Lower lobe of right lung (tissue), 2 donors: Measurements from ENCODE around the gene LAMA5. TPM values are rescaled to one million over a fixed set of nuclear protein-coding genes. Genes with fewer than 3 reads are reported as not detected.

ENCODE experiments used
- ATAC-seq, 2 donors: fragments of 200-7000 bp; cut with Tn5 transposase; one replicate each; pipeline ENCODE4 v1.9.1; 2020 to 2022; ENCODE audit warnings: mild to moderate bottlenecking in 2 of 2, moderate library complexity in 2 of 2
- DNase-seq: peaks from one replicate; pipeline ENCODE4 v3.0.0-alpha.2; 2020
- H3K27ac ChIP-seq: fragments of 200-600 bp; one replicate; pipeline ENCODE4 v1.8.0; 2022
- H3K27me3 ChIP-seq: fragments of 200-600 bp; one replicate; pipeline ENCODE4 v1.8.0; 2022; ENCODE audit warnings: low read depth
- H3K36me3 ChIP-seq: fragments of 200-600 bp; one replicate; pipeline ENCODE4 v1.8.0; 2022; ENCODE audit warnings: mild to moderate bottlenecking
- H3K4me1 ChIP-seq: fragments of 200-600 bp; one replicate; pipeline ENCODE4 v1.8.0; 2022
- H3K4me3 ChIP-seq: fragments of 200-600 bp; one replicate; pipeline ENCODE4 v1.8.0; 2022; ENCODE audit warnings: mild to moderate bottlenecking
- H3K9me3 ChIP-seq: fragments of 200-600 bp; one replicate; pipeline ENCODE4 v1.8.0; 2022
- intact Hi-C: fragments of 100-400 bp; cut with DNase I; formaldehyde crosslinking; loops from one replicate; pipeline ENCODE4 v1.11.0; 2022
- total RNA-seq: library from RNA; stranded (reverse); fragmentation: NEBNext Ultra II Directional; extraction: Animal tissue kit (Norgen Biotek cat#: 25700); gene quantifications from one replicate; pipeline ENCODE4 v1.2.1, GENCODE V29; 2021
- TF ChIP-seq, protein P1 (sequence below): fragments of 200-600 bp; IDR thresholded peaks from one replicate; pipeline ENCODE4 v1.8.0; 2022; ENCODE audit warnings: antibody characterized with exemption, mild to moderate bottlenecking
- donor health status: DM: no; HTN: yes; CAD: no; lungs with severe emphysema.

Gene LAMA5
- total RNA-seq, 1 donor from 2014 or later, result 282 TPM

DNA sequence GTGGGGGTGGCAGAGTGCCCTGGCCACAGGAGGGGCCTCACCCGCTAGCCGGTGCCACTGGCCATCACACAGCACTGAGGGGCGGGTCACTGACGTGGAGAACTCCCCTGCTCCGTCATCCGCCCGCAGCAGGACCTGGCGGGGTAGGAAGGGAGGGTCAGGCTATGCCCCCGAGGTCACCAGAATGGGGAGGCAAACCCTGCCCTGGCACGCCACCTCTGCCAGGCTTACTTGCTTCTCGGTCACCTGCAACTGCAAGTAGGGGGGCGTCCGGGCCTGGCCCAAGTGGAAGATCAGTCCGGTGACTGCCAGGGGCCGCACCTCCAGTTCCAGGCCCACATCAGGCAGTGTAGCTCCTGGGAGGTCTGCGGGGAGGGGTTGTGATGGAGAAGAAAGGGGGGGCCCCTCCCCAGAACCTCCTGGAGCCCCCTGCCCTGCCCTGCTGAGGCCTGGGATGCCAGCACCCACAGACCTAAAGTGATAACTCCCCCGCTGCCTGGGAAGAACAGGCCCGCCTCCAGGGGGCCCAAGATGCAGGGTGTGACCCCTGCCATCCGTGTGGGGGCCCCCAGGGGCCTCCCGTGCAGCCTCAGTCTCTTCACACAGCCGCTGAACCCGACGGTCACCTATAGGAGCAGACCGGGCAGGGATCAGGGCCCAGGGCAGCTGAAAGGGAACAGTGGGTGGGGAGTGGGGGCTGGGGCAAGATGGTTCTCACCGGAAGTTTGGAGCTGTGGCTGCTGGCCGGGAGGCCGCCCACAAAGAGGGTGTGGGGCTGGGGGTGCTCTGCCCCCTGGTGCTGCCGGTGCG lies 57.0 kb downstream of the LAMA5 start:
- intact Hi-C loops, result loop anchor here (10.0 kb wide), 1 partner anchor 75 kb away; the partner anchor contains the start of gene RPS21
- H3K36me3 ChIP-seq, result peaks cover 92% of the 10 kb centered on the region

DNA sequence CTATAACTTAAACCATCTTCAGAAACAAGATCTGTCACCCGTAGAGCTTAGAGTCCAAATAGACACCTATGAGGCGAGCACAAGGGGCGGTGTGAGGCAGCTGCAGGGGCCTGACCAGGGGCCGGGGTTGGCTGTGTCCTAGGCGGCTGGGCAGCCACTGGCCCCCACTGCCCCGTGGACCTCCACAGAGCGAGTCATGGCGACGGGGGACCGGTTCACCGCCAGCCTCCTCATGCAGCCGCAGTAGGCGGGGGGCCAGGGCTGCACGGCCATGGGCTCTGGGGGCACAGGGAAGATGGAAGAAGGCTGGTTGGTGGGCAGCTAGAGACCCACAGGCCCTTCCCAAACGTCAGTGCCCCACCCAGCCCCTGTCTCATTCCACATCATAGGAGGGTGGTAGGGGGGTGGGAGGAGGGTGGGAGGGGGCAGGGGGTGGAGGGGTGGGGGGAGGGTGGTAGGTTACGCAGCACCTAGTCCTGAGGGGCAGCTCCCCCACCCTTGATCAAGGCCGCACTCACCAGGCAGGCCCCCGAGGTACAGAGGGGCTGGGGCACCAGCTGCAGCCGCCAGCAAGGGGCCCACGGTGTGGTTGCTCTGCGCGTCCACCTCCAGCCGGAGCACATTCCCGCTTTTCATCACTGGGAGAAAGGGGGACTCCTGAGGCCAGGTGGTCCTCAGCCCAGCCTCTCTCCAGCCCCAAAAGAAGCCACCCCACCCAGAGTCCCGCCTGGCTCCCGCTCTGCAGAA lies 57.7 kb downstream of the LAMA5 start:
- Histone ChIP-seq H3K4me1 (peaks cover 16% of the 10 kb centered on the region), H3K27ac (no peak overlapping the region), H3K36me3 (peaks cover 92% of the 10 kb centered on the region), H3K9me3 (no peaks in the 10 kb centered on the region), H3K4me3 (no peak overlapping the region), H3K27me3 (no peaks in the 10 kb centered on the region)
- TF ChIP-seq, protein P1, sequence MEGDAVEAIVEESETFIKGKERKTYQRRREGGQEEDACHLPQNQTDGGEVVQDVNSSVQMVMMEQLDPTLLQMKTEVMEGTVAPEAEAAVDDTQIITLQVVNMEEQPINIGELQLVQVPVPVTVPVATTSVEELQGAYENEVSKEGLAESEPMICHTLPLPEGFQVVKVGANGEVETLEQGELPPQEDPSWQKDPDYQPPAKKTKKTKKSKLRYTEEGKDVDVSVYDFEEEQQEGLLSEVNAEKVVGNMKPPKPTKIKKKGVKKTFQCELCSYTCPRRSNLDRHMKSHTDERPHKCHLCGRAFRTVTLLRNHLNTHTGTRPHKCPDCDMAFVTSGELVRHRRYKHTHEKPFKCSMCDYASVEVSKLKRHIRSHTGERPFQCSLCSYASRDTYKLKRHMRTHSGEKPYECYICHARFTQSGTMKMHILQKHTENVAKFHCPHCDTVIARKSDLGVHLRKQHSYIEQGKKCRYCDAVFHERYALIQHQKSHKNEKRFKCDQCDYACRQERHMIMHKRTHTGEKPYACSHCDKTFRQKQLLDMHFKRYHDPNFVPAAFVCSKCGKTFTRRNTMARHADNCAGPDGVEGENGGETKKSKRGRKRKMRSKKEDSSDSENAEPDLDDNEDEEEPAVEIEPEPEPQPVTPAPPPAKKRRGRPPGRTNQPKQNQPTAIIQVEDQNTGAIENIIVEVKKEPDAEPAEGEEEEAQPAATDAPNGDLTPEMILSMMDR, result no peak
- DNase-seq, result no peak
- intact Hi-C loops, result loop anchor here (10.0 kb wide), 1 partner anchor 75 kb away; the partner anchor contains the start of gene RPS21
- ATAC-seq, result no peak

More for the DNA sequence above, 57.0 kb downstream of the LAMA5 start:
- H3K9me3 ChIP-seq, result no peaks in the 10 kb centered on the region
- ATAC-seq (no peak), DNase-seq (no peak)
- no peaks in the 10 kb centered on the region for H3K27me3 ChIP-seq
- H3K4me1 ChIP-seq, result peaks cover 8% of the 10 kb centered on the region
- H3K27ac ChIP-seq, result no peak overlapping the region
- no peak overlapping the region for H3K4me3 ChIP-seq
- TF ChIP-seq, protein P1, result no peak

DNA sequence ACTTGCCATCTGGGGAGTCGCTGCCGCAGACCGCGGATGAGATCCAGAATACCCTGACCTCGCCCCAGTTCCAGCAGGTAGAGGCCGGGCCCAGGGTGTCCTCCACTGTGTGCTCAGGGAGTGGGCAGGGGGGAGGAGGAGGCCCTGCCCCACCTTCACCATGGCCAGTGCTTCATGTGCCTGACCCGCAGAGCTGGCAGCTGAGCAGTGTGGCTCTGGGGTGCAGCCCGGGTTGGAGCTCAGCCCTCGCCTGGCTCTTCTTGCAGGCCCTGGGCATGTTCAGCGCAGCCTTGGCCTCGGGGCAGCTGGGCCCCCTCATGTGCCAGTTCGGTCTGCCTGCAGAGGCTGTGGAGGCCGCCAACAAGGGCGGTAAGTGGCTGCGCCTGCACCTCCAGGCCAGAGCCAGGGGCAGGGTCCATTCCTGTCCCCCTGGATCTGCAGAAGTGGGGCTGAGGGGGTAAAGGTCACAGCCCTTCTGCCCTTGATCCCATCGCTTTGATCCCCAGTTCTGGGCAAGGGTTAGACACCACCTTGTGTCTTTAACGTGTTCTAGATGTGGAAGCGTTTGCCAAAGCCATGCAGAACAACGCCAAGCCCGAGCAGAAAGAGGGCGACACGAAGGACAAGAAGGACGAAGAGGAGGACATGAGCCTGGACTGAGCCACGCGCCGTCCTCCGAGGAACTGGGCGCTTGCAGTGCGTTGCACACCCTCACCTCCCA lies 58.9 kb downstream of the LAMA5 start:
- Histone ChIP-seq H3K4me1 (peaks cover 23% of the 10 kb centered on the region), H3K9me3 (no peaks in the 10 kb centered on the region), H3K4me3 (no peak overlapping the region), H3K27ac (no peak overlapping the region), H3K36me3 (peaks cover 89% of the 10 kb centered on the region), H3K27me3 (no peaks in the 10 kb centered on the region)
- TF ChIP-seq, protein P1, result no peak
- ATAC-seq (no peak), DNase-seq (no peak)
- intact Hi-C loops, result loop anchor here (10.0 kb wide), 1 partner anchor 77 kb away; the partner anchor contains the start of gene RPS21

DNA sequence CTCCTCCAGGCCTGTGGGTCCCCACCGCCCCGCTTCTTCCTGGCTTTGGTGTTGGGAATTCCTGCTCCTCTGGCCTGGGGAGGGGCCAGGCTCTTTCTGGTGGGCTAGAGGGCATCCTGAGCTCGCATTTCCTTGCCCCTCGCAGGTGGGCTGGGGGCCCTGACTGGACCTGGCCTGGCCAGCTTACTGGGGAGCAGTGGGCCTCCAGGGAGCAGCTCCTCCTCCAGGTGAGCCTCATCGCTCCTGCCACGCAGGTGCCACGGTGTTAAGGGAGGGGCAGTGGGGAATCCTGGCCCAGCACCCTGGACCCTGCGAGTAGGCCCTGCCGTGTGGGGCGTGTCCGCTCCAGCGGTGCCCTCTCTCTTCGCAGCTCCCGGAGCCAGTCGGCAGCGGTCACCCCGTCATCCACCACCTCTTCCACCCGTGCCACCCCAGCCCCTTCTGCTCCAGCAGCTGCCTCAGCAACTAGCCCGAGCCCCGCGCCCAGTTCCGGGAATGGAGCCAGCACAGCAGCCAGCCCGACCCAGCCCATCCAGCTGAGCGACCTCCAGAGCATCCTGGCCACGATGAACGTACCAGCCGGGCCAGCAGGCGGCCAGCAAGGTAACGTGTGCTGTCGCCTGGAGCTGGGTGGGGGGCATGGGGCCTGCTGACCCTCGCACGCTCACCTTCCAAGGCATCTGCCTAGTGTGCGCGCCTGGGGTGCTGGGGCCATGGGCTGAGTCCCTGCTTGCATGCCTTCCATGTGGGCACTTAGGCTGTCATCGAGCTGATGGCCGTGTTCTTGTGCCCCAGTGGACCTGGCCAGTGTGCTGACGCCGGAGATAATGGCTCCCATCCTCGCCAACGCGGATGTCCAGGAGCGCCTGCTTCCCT lies 59.6 kb downstream of the LAMA5 start:
- Histone ChIP-seq H3K4me3 (no peak overlapping the region), H3K9me3 (no peaks in the 10 kb centered on the region), H3K36me3 (peaks cover 81% of the 10 kb centered on the region), H3K4me1 (peaks cover 23% of the 10 kb centered on the region), H3K27me3 (no peaks in the 10 kb centered on the region), H3K27ac (no peak overlapping the region)
- ATAC-seq (no peak), DNase-seq (no peak)
- intact Hi-C loops, result loop anchor here (10.0 kb wide), 1 partner anchor 77 kb away; the partner anchor contains the start of gene RPS21
- TF ChIP-seq, protein P1, result no peak
